Activated CD4-positive, alpha-beta T cell treated with anti-CD3 and anti-CD28 coated beads, Interleukin-2, amount 50 U/mL, for 48 hours (primary cell): ENCODE results near the gene BAG1.

ENCODE experiments used
- DNase-seq, 2 experiments: peaks; one replicate each; pipeline ENCODE4 v3.0.0-alpha.2; 2020

BAG1 gene

DNA sequence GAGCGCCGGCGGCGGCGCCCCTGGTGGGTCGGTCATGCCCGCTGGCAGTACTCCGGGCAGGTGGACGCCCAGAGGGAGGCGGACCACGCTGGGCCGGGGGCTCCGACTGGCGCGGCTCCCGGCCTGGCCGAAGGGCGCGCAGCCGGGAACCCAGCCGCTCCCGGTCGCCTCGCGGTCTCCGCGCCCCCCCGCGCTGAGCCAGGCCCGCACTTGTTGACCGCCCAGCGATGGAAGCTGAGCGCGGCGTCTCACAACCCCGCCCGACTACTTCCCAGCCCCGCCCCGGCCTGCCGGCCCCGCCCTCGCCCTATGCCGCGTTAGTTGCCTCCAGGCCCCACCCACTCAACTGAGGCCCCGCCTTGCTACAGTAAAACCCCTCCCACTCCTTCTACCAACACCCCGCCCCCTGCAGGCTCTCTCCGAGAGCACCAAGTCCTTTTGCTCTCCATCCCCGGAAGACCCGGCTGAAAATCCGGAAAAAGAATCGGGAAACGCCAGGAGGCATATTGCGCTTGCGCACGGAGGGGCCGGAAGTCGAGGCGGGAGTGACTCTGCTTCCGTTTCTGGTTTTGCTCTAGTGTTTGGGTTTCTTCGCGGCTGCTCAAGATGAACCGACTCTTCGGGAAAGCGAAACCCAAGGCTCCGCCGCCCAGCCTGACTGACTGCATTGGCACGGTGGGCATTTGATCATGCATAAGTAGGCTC, at the start of gene BAG1, which contains the start of gene CHMP5:
BAG1 (minus strand) TSS at position 236 of the 705 bp plus-strand sequence.
CHMP5 (plus strand) TSS at position 577 of the 705 bp plus-strand sequence; CDS start at position 607, 30 bp downstream.
- DNase-seq = peak; percentile 100

DNA sequence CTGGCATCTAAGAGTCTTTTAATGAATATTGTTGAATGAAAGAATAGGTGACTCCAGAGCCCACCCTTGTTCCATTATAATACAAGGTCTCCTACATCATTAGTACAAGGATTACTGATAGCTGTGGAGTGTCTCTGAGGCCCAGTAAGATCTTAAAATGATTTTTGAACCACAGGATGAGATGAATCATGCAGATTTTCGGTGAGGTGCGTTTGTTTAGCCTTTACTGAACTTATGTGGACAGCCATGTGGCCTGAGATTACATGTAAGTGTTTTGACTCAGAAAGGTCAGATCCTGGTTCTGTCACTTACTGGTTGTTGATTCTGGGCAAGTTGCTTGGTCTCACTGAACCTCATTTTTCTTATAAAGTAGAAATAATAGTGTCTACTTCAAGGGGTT, 47.4 kb upstream of the BAG1 start:
- DNase-seq = no peak

DNA sequence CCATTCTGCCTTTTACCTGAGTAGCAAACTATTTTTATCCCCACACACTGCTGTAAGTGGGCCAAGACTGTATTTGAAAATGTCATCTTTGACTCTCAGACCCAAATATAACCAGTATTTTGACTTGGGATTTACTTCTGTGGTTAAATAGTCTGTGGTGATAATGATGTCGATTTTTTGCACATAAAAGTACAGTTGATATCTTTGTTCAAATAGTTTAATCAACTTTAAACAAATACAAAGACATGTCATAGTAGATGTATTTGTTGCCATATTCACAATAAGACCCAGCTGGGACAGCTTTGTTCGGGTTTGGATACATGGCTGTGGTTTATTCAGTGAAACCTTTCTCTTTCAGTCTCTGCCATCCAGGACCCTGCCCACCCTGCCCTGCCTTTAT, 46.2 kb upstream of the BAG1 start:
- no peak for DNase-seq

DNA sequence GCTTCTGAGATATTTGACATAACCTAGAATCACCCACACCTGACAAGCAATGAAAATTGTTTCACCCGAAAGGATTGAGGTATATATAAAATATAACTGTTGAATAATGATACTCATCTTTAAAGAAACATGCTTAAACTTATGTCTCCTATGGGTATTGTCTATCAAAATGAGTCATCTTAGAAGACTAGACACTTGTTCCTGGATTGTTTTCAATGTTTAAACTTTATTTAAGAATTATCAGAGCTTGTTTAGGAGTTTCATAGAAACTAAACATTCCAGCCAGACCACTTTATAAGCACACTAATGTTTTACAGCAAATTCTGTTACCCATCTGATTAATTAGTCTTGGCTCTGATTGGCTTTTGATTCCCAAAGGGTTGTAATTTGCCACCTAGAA, 45.4 kb upstream of the BAG1 start:
- no peak for DNase-seq

DNA sequence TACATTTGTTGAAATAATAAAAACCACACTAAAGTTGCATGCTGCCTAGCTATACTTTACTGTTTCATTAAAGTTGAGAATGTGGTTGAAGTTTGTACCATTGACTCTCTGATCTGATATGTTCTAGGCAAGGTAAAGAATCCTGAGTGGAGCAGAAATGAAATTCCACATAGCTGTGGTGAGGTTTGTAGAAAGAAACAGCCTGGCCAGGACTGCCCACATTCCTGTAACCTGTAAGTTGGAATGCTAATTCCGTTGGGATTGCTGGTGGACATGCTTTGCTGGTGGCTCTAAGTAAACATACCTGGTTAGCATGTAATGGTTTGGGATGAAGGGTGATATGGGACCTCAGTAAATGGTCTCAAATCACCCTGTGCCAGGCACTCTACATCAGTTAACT, 42.6 kb upstream of the BAG1 start:
- no peak for DNase-seq

DNA sequence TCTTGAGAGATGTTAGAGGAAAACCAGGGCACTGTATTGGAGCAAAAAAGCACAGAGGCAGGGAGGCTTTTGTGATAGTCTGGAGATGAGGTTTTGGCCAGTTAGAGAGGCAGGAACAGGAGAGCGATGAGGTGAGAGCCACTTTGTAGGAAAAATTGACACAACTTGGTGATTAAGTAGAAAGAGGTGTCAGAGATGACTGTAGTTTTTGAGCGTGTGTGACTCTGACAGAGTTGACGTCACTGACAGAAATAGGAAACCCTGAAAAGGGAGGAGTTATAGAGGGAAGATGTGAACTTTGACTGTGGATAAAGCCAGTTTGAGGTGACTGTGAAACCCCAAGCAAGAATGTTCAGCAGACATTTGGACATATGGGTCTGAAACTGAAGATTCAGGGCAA, 41.5 kb upstream of the BAG1 start:
- peak in 1 of 2 experiments; percentile 32 for DNase-seq

DNA sequence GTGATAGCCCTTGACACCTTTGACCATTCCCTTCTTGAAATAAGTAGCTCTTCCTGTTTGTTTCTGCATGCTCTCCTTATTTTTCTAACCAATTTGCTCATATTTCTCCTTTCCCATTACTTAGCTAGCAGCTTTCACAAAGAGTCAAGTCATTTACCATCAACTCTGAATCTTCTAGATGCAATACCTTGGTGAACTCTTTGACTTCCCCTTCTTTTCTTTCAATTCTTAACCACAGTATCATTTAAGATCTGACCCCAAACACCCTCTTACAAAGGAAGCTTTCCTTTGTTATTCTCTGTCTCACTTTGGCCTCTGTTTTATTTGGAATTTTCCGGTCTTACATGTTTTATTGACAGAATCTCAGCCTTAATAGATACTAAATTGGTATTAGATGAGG, 39.9 kb upstream of the BAG1 start:
- DNase-seq = no peak

DNA sequence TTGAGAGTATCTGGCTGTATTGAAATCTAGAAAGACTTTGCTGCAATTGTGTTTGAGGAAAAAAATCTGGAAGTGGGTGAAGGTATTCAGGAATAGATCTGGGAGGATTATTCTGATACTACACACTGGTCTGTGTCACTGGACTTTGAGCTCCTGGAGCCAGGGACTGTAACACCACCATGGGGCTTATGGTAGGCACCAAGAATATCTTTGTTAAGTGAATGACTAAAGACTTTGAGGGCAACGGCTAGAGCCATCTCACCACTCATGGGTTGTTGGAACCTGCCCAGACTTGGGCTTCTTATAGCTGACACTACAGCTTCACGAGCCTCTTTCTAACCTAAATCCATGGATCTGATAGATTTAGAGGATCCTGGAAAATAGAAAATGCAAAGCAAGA, 36.0 kb upstream of the BAG1 start:
- no peak for DNase-seq

DNA sequence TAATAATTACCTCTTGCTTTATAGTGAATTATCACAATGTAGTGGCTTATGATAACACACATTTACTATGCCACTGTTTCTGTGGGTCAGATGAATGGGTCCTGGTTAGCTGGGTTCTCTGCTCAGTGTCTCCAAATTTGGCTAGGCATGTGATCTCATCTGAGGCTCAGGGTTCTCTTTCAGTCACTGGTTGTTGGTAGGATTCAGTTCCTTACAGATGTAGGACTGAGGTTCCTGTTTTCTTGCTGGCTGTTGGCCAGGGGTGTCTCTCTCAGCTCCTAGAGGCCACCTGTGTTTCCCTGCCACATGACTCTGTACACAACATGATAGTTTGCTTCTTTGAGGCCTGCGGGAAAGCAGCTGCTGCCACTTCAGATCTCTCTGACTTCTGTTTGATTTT, 32.9 kb upstream of the BAG1 start:
- no peak for DNase-seq

DNA sequence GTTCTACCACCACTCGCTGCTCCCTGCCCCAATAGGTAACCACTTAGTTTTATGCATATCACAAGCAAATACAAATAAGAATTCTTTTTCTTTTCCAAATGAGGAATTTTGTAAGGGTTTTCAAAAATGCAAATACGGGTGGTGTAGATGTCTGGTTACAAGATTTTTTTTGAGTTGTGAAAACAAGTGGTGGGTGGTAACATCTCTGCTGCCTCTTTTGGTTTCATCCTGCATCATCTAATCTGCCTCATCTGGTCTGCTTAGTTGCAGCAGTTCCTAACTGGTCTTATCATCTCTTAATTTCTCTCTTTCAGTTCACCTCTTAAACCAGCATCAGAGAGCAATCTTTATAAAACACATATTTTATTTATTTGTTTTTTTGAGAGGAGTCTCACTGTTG, 31.1 kb upstream of the BAG1 start:
- no peak for DNase-seq

DNA sequence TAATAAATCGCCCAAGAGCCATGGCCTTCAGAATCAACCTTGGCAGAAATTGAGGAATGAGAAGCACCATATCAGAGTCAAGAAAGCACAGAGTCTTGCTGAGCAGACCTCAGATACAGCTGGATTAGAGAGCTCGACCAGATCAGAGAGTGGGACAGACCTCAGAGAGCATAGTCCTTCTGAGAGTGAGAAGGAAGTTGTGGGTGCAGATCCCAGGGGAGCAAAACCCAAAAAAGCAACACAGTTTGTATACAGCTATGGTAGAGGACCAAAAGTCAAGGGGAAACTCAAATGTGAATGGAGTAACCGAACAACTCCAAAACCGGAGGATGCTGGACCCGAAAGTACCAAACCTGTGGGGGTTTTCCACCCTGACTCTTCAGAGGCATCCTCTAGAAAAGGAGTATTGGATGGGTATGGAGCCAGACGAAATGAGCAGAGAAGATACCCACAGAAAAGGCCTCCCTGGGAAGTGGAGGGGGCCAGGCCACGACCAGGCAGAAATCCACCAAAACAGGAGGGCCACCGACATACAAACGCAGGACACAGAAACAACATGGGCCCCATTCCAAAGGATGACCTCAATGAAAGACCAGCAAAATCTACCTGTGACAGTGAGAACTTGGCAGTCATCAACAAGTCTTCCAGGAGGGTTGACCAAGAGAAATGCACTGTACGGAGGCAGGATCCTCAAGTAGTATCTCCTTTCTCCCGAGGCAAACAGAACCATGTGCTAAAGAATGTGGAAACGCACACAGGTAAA, 30.3 kb upstream of the BAG1 start:
- no peak for DNase-seq

DNA sequence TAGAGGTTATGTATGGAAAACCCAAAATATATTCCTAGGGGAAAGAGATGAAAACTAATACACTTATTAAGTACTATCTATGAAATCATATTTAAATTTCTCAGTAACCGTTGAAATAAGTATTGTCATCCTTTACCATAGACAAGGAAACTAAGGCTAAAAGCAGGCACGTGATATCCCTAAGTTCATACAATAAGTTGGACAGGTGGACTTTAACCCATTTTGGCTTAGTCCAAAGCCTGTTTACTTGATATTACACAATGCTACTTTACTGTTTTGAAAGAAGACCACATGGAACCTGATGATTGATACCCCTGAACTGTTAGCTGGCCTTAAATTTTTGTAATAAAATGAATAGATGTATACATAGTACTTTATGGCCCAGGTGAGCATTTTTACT, 29.3 kb upstream of the BAG1 start:
- no peak for DNase-seq

DNA sequence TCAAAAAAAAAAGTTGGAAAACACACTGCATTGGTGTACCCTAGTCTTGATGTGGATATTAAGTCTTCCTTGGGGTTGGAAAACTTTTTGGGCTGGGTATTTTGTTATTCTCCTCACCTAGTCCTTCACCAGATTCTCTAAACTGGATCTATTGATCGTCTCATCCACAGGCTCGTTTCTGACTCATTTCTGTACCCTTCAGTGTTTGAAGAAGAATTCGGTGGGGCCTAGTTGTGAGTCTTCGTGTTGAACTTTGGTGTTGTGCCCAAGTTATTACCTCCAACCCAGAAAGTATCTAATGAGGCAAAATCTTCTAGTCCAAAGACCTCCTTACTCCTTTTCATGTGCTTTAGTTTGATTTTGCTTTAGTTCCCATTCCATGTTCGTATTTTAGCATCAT, 27.4 kb upstream of the BAG1 start:
- no peak for DNase-seq

DNA sequence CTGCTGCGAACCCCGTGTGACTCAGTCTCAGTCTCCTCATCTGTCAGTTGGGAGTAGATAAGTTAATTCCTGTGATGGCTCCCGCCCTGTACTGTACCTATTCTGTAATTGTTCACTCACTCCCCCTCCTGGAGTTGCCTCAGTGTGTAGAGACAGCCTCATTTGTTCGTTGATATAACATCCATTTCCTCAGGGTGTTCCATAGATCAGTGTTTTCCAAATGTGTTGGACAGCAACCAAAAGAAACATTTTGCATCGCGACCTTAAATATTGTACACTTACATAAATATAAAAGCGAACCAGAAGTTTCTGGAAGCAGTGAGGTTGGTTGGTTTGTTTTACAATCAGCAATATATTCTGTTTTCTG, 26.5 kb upstream of the BAG1 start:
- DNase-seq = no peak

DNA sequence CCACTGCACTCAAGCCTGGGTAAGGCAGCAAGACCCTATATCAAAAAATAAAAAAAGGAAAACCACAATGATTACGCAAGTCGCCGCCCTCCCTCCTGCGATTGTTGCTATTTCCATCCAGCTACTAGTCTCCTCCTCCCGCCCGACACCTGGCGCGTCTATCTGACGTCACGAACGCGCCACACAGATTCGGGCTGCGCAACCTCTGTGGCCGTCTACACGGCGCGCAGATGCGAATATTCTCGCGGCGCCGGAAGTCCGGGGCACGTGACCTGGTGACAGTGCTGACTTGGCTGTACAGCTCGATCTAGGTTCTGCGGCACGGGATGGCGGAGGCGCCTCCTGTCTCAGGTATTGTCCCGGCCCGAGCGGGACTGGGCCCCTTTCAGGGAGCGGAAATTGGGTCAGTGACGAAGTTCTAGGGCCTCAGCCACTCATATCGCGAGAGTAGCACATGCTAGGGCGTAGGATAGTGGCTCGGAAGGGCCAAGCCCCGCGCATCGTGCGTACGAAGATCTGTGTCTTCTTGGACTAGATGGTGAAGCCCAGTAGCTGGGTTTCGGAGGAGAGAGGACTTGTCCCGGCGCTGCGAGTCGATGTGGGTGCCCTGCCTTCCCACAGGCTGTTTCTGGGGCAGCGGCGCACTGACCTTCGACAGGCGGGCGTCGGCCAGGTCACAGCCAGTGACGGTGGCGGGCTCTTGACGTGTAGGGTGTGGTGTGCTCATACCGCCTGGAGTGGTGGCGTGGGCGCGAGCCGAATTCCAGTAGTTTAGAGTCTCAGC, 25.9 kb upstream of the BAG1 start, which contains the start of gene NFX1:
NFX1 (plus strand) TSS at position 270 of the 784 bp plus-strand sequence; CDS start at position 327, 57 bp downstream.
- DNase-seq = peak; percentile 98

DNA sequence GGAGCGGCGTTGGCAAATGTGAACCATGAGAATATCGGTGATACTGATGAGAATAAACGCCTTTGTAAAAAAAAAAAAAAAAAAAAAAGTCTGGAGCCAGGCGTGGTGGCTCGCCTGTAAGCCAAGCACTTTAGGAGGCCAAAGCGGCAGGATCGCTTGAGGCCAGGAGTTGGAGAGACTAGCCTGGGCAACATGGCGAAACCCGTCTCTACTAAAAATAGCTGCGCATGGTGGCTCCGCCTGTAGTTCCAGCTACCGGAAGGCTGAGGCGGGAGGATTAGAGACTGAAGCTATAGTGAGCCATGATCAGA, 25.4 kb upstream of the BAG1 start:
- DNase-seq = no peak

DNA sequence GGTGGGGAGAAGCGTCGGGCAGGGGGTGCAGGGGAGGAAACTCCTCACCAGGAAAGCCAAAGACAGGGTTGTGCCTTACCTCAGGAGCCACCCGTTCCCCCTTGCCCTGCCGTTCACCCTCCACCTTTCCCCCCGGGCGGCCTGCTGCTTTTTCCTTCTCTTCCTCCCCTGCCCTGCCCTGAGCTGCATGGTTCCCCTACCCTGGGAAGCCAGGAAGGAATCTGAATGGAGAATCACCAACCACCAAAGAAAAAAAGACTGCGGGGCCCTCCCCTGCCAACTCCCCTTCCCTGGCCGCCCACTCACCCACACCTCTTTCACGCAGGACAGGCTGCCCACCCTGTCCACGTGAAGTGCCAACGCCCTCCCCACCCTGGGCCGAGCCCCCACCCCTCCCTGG, 25.0 kb upstream of the BAG1 start:
- DNase-seq = peak; percentile 43 to 51

DNA sequence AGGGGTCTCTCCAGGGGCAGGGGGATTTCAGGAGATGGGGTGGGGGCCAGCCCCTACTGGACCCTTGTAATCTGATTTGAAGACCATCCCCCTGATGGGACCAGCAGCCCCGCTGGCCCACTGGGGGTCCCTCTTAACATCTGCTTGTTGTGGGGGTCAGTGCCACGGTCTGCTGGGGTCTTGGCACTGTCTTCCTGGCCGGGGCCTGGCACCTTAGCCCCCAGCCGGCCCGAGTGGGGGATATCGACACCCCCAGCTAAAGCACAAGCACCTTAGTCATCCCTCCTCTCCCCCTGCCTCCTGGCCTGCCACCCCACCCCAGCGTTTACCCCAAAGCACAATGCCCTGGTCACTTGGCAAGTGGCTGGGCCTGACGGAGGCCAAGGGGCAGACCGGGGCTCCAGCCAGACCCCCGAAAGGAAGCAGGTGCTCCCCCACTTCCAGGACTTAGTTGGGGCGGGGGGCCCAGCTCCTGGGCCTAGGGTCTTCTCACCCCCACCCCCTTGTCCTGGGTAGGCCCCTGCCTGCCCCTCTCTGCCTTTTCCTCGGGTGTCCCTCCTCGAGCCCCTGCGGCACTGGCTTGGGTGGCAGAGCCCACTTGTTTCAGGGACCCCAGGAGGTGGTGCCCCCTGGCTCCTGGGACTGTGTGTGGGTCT, 24.4 kb upstream of the BAG1 start:
- no peak for DNase-seq

DNA sequence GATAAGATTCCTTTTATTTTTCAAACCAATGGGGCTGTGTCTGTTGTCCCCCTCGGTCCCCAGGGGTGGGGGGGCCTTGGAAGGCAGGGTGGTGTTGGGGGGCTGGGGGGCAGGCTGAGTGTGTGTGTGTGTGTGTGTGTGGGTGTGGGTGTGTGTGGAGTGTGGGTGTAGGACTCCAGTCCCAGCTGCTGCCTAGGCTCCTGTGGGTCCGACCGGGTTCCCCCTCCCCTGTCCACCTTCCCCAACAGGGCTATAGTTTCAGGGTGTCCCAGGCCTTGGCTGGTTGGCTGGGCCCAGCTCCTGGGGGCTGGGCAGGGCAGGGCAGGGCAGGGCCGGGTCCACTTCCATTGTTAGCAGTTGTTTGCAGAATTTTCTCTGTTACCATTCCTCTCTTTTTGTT, 23.7 kb upstream of the BAG1 start:
- no peak for DNase-seq

DNA sequence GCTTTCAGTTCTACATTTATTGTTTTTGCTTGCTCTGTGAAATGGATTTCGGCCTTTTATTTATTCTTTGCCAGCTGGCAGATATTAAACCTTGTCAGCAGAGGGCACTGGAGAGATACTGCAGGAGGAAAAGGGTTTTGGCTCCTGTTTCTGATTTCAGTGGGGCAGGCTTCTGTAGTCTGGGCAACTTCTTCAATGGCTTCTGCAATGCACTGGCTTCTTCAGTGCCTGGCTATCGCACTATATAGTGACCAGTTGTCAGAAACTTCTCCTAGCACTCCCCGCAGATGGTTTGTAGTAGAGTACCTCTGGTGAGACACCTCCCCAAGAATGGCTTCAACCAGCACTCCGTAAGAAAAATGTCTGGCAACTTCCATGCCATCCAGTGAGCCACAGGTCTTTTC, 22.6 kb upstream of the BAG1 start:
- DNase-seq = peak in 1 of 2 experiments; percentile 50

DNA sequence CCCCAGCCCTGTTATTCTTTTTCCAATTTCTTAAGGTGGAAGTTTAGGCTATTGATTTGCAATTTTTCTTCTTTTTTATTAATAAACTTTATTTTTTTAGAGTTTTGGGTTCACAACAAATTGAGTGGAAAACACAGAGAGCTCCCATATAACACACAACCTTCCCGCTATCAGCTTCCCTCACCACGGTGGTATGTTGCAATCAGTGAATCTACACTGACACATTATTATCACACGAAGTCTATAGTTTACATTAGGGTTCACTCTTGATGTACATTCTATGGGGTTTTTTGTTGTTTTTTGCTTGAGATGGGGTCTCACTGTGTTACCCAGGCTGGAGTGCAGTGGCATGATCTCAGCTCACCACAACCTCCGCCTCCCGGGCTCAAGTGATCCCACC, 21.0 kb upstream of the BAG1 start:
- no peak for DNase-seq

DNA sequence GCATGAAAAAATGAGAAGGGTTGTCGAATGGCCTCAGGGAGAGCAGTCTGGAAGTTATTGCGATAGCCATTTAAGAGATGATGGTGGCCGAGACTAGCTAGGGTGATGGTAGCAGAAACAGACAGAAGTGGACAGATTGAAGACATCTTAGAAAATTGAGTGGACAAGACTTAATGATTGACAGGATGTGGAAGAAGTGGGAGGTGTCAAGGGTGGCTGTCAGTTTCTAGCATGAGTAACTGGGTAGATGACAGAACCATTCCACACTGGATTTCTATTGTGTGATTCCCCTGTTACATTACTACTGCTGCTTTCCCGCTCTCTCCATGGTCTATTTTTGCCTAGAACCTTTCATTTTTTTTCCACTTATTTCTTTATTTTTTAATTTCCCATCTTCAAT, 13.0 kb upstream of the BAG1 start:
- DNase-seq = no peak

DNA sequence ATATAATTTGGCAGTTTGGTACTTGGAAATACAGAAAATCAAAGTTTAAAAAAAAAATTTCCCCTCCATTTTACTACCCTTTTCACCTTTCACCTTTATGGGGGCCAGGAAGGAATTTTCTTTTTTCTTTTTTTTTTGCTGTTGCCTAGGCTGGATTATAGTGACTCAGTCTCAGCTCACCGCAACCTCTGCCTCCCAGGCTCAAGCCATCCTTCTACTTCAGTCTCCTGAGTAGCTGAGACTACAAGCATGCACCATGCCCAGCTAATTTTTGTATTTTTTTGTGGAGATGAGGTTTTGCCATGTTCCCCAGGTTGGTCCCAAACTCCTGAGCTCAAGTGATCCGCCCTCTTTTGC, 9.4 kb upstream of the BAG1 start:
- no peak for DNase-seq
